Neural progenitor cell (in vitro differentiated cells): ENCODE results near the gene SLC30A2. TPM values are rescaled to one million over a fixed set of nuclear protein-coding genes. Genes with fewer than 3 reads are reported as not detected.

Experiments used
- DNase-seq: peaks from one replicate; pipeline ENCODE4 v3.0.0-alpha.2; 2016; ENCODE audit warnings: low spot score
- H2AFZ ChIP-seq: fragments of 200-600 bp; sonication (generic); replicated peaks from 2 replicates; pipeline ENCODE4 v1.6.1; 2016; ENCODE audit warnings: antibody characterized with exemption
- H3F3A ChIP-seq: fragments of 200-600 bp; sonication (generic); 2 replicates; pipeline ENCODE4 v1.6.1; 2016; ENCODE audit warnings: antibody characterized with exemption, low read depth
- H3K27ac ChIP-seq: fragments of 200-600 bp; sonication (generic); 2 replicates; pipeline ENCODE4 v1.5.1; 2016; ENCODE audit warnings: mild to moderate bottlenecking
- H3K27me3 ChIP-seq: fragments of 200-600 bp; sonication (generic); 2 replicates; pipeline ENCODE4 v1.6.1; 2016; ENCODE audit warnings: mild to moderate bottlenecking, moderate library complexity
- H3K36me3 ChIP-seq: fragments of 200-600 bp; sonication (generic); 2 replicates; pipeline ENCODE4 v1.5.1; 2016
- H3K4me1 ChIP-seq: fragments of 200-600 bp; sonication (generic); 2 replicates; pipeline ENCODE4 v1.6.1; 2016; ENCODE audit warnings: mixed run types
- H3K4me2 ChIP-seq: fragments of 200-600 bp; sonication (generic); 2 replicates; pipeline ENCODE4 v1.6.1; 2016
- H3K4me3 ChIP-seq: fragments of 200-600 bp; sonication (generic); 2 replicates; pipeline ENCODE4 v1.5.1; 2016
- H3K79me2 ChIP-seq: fragments of 200-600 bp; sonication (generic); 2 replicates; pipeline ENCODE4 v1.6.1; 2016; ENCODE audit warnings: low read depth
- H3K9ac ChIP-seq: fragments of 200-600 bp; sonication (generic); 2 replicates; pipeline ENCODE4 v1.6.1; 2016
- H3K9me3 ChIP-seq: fragments of 200-600 bp; sonication (generic); 2 replicates; pipeline ENCODE4 v1.5.1; 2016; ENCODE audit warnings: low read depth
- H4K20me1 ChIP-seq: fragments of 200-600 bp; sonication (generic); 2 replicates; pipeline ENCODE4 v1.6.1; 2016; ENCODE audit warnings: low read depth
- H3K27ac Mint-ChIP-seq: 3 replicates; pipeline ENCODE4 v1.8.0; 2021; ENCODE audit warnings: mixed read lengths
- H3K27me3 Mint-ChIP-seq: 2 replicates; pipeline ENCODE4 v1.8.0; 2022; ENCODE audit warnings: low read depth, mild to moderate bottlenecking, inconsistent platforms, moderate library complexity, mixed read lengths; ENCODE audit not compliant: insufficient read depth
- H3K36me3 Mint-ChIP-seq: 3 replicates; pipeline ENCODE4 v1.8.0; 2021; ENCODE audit warnings: mixed read lengths
- H3K4me1 Mint-ChIP-seq: 3 replicates; pipeline ENCODE4 v1.8.0; 2021; ENCODE audit warnings: mixed read lengths
- H3K4me3 Mint-ChIP-seq: 3 replicates; pipeline ENCODE4 v1.8.0; 2021; ENCODE audit warnings: mild to moderate bottlenecking, moderate library complexity, mixed read lengths
- H3K9me3 Mint-ChIP-seq: 3 replicates; pipeline ENCODE4 v1.8.0; 2020; ENCODE audit warnings: mixed read lengths
- CTCF ChIP-seq: fragments of 200-600 bp; sonication (generic); IDR thresholded peaks from 2 replicates; pipeline ENCODE4 v1.5.1; 2017; ENCODE audit warnings: antibody characterized with exemption, mild to moderate bottlenecking
- EZH2 ChIP-seq: fragments of 200-600 bp; sonication (generic); IDR thresholded peaks from 2 replicates; pipeline ENCODE4 v1.6.1; 2017; ENCODE audit warnings: antibody characterized with exemption, mild to moderate bottlenecking, moderate library complexity
- EZH2phosphoT487 ChIP-seq: fragments of 200-600 bp; sonication (generic); IDR thresholded peaks from 2 replicates; pipeline ENCODE4 v1.6.1; 2017; ENCODE audit warnings: antibody characterized with exemption
- total RNA-seq: library from RNA; depleted of rRNA; stranded (reverse); fragments of >200 nt; gene quantifications from 2 replicates; pipeline ENCODE4 v1.2.3, GENCODE V29; 2015; ENCODE audit warnings: low replicate concordance

SLC30A2 gene
- total RNA-seq, 1 donor from 2014 or later: not detected

- Histone ChIP-seq H2AFZ (peak overlapping the region; percentile 87), H3K9ac (no peak overlapping the region)
Observed at GRCh38 chr1:26044971-26045721, 772 bp downstream of the SLC30A2 start.

DNA sequence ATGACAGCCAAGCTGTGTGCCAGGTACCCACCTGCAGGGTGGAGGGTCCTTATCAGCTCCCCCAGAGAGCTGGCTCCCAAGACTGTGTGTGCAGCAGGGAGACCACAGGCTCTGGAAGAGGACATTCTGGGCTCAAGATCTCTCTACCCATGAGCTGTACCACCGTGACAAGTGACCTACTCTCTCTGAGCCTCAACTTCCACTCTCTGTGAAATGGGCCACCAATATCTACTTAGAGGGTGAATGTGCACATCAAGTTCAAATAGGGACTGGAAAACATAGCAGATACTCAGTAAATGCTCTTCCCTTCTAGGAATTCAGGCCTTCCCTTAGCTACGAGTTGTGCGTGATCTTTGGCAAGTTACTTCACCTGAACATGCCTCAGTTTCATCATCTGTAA is 1.5 kb downstream of the SLC30A2 start:
- H3F3A ChIP-seq: peaks cover 11% of the 10 kb centered on the region
- H3K36me3 Mint-ChIP-seq: no peaks in the 10 kb centered on the region
- H3K4me2 ChIP-seq: no peak overlapping the region
- H3K4me1 ChIP-seq: peaks cover 16% of the 10 kb centered on the region
- peaks cover 95% of the 10 kb centered on the region for H3K27me3 ChIP-seq
- peaks cover 9% of the 10 kb centered on the region for H4K20me1 ChIP-seq
- no peak overlapping the region for H2AFZ ChIP-seq
- no peak overlapping the region for H3K4me3 Mint-ChIP-seq
- no peak for DNase-seq
- H3K4me3 ChIP-seq: no peak overlapping the region
- no peaks in the 10 kb centered on the region for H3K36me3 ChIP-seq
- TF ChIP-seq CTCF (no peak), EZH2 (no peak), EZH2phosphoT487 (no peak)
- H3K27ac Mint-ChIP-seq: no peak overlapping the region
- no peaks in the 10 kb centered on the region for H3K9me3 Mint-ChIP-seq
- no peak overlapping the region for H3K27ac ChIP-seq
- H3K27me3 Mint-ChIP-seq: peaks cover 52% of the 10 kb centered on the region
- no peak overlapping the region for H3K9ac ChIP-seq
- no peaks in the 10 kb centered on the region for H3K9me3 ChIP-seq
- H3K4me1 Mint-ChIP-seq: peaks cover 6% of the 10 kb centered on the region
- no peaks in the 10 kb centered on the region for H3K79me2 ChIP-seq

More at GRCh38 chr1:26044971-26045721, 772 bp downstream of the SLC30A2 start:
- Histone ChIP-seq H3F3A (peaks cover 11% of the 10 kb centered on the region), H3K4me1 (peaks cover 16% of the 10 kb centered on the region), H3K9me3 (no peaks in the 10 kb centered on the region), H3K27ac (no peak overlapping the region), H3K4me3 (peak overlapping the region; percentile 49), H3K4me2 (peak overlapping the region; percentile 88), H4K20me1 (peaks cover 9% of the 10 kb centered on the region), H3K27me3 (peaks cover 96% of the 10 kb centered on the region), H3K79me2 (no peaks in the 10 kb centered on the region), H3K36me3 (no peaks in the 10 kb centered on the region)
- TF ChIP-seq EZH2phosphoT487 (no peak), EZH2 (no peak), CTCF (no peak)
- peaks cover 6% of the 10 kb centered on the region for H3K4me1 Mint-ChIP-seq
- peak overlapping the region; percentile 73 for H3K4me3 Mint-ChIP-seq
- peak; percentile 31 for DNase-seq
- no peaks in the 10 kb centered on the region for H3K36me3 Mint-ChIP-seq
- H3K9me3 Mint-ChIP-seq: no peaks in the 10 kb centered on the region
- H3K27ac Mint-ChIP-seq: no peak overlapping the region
- H3K27me3 Mint-ChIP-seq: peaks cover 58% of the 10 kb centered on the region

DNA sequence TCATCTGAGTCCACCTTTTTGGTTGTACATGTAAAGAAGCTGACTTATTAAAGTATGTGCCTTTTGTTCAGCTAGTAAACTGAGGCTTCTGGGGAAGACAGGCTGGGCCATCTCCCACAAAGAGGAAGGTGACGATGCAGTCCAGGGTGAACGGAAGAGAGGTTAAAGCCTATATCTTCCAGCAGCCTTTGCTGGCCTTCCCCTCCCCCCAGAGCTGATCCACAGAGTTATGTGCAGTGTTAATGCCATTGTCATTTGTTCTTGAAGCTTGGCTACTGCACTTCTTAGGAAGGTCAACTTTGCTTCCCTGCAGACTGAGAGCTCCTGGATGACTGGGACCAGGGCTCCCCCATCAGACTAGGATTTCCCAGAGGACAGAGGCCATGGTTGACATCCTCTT is 2.2 kb downstream of the SLC30A2 start:
- Mint-ChIP-seq H3K9me3 (no peaks in the 10 kb centered on the region), H3K27me3 (peaks cover 51% of the 10 kb centered on the region), H3K27ac (no peak overlapping the region), H3K4me3 (no peak overlapping the region), H3K4me1 (peaks cover 6% of the 10 kb centered on the region), H3K36me3 (no peaks in the 10 kb centered on the region)
- Histone ChIP-seq H3K4me2 (no peak overlapping the region), H3K4me1 (peaks cover 16% of the 10 kb centered on the region), H4K20me1 (peaks cover 9% of the 10 kb centered on the region), H3K9me3 (no peaks in the 10 kb centered on the region), H3K79me2 (no peaks in the 10 kb centered on the region), H3F3A (peaks cover 11% of the 10 kb centered on the region), H3K27ac (no peak overlapping the region), H3K9ac (no peak overlapping the region), H2AFZ (no peak overlapping the region), H3K27me3 (peaks cover 94% of the 10 kb centered on the region), H3K4me3 (no peak overlapping the region), H3K36me3 (no peaks in the 10 kb centered on the region)
- no peak for TF ChIP-seq EZH2phosphoT487
- TF ChIP-seq CTCF: no peak
- no peak for TF ChIP-seq EZH2
- no peak for DNase-seq
